Mesangial cell (primary cell): Measurements from ENCODE around the gene CRNN. TPM values are rescaled to one million over a fixed set of nuclear protein-coding genes. Genes with fewer than 3 reads are reported as not detected.

Experiments used
- total RNA-seq: library from RNA; depleted of rRNA; stranded (reverse); fragments of >200 nt; gene quantifications from 2 replicates; pipeline ENCODE4 v1.2.3, GENCODE V29; 2015

The CRNN gene
- total RNA-seq: not detected in 2 replicates

GRCh38 chr1:152413909-152414308 lies at the start of gene CRNN:
CRNN (minus strand) TSS chr1:152414263; CDS start chr1:152412233, 2,030 bp downstream.

GRCh38 chr1:152359906-152360305 lies 54.2 kb downstream of the CRNN start, which contains the start of gene FLG2:
FLG2 (minus strand) TSS chr1:152360006; CDS start chr1:152358884, 1,122 bp downstream.

Other genes with a start within 250 kb of the CRNN start
- gene HRNR, start 190.1 kb downstream of the CRNN start, total RNA-seq: not detected in 2 replicates
- gene FLG, start 89.0 kb downstream of the CRNN start, total RNA-seq: 0.51 TPM in 1 of 2 replicates, not detected in the other
- gene FLG2, start 54.3 kb downstream of the CRNN start, total RNA-seq: not detected in 2 replicates
- not detected in 2 replicates for gene LCE5A, start 96.5 kb upstream of the CRNN start, total RNA-seq
- gene CRCT1, start 100.2 kb upstream of the CRNN start, total RNA-seq: not detected in 2 replicates
- not detected in 2 replicates for gene LCE3E, start 152.5 kb upstream of the CRNN start, total RNA-seq
- gene LCE3D, start 166.3 kb upstream of the CRNN start, total RNA-seq: not detected in 2 replicates
- gene LCE3C, start 186.0 kb upstream of the CRNN start, total RNA-seq: not detected in 2 replicates
- gene LCE3B, start 199.5 kb upstream of the CRNN start, total RNA-seq: not detected in 2 replicates
- gene LCE3A, start 208.8 kb upstream of the CRNN start, total RNA-seq: not detected in 2 replicates
- not detected in 2 replicates for gene LCE2D, start 249.1 kb upstream of the CRNN start, total RNA-seq